Hematopoietic multipotent progenitor cell (in vitro differentiated cells): Measurements from ENCODE around the gene COL18A1. TPM values are rescaled to one million over a fixed set of nuclear protein-coding genes. Genes with fewer than 3 reads are reported as not detected.

Source experiments
- DNase-seq, 3 donors: peaks; one replicate each; pipeline ENCODE4 v3.0.0-alpha.2; 2011 to 2015; ENCODE audit warnings: low read depth in 2 of 3, low spot score in 2 of 3
- total RNA-seq: library from RNA; depleted of rRNA; stranded (reverse); fragments of >200 nt; gene quantifications from one replicate; pipeline ENCODE4 v1.2.3, GENCODE V29; 2012

The COL18A1 gene
- total RNA-seq, 1 donor, result 12.9 TPM

- no peak for DNase-seq
Measured at GRCh38 chr21:45464309-45464708, 59.3 kb downstream of the COL18A1 start.

- no peak for DNase-seq
Measured at GRCh38 chr21:45465105-45465504, 60.1 kb downstream of the COL18A1 start.

- no peak for DNase-seq
Measured at GRCh38 chr21:45465611-45466329, 60.8 kb downstream of the COL18A1 start.

GRCh38 chr21:45466330-45467220, 61.6 kb downstream of the COL18A1 start:
- DNase-seq, result no peak

GRCh38 chr21:45467221-45467779, 62.3 kb downstream of the COL18A1 start:
- DNase-seq, result no peak

GRCh38 chr21:45468051-45468970, 63.3 kb downstream of the COL18A1 start:
- no peak for DNase-seq

- DNase-seq, result no peak
Measured at GRCh38 chr21:45468971-45469272, 64.0 kb downstream of the COL18A1 start.

- no peak for DNase-seq
Measured at GRCh38 chr21:45469273-45470086, 64.5 kb downstream of the COL18A1 start.

GRCh38 chr21:45470087-45470515, 65.1 kb downstream of the COL18A1 start:
- no peak for DNase-seq

GRCh38 chr21:45470773-45471524, 66.0 kb downstream of the COL18A1 start:
- DNase-seq, result no peak

GRCh38 chr21:45471525-45472221, 66.7 kb downstream of the COL18A1 start:
- no peak for DNase-seq

- no peak for DNase-seq
Measured at GRCh38 chr21:45472445-45473365, 67.7 kb downstream of the COL18A1 start.

GRCh38 chr21:45473496-45474322, 68.7 kb downstream of the COL18A1 start:
- DNase-seq, result no peak

- no peak for DNase-seq
Measured at GRCh38 chr21:45474323-45474950, 69.5 kb downstream of the COL18A1 start.

- no peak for DNase-seq
Measured at GRCh38 chr21:45475004-45475685, 70.2 kb downstream of the COL18A1 start.
